Posterior vena cava (tissue), 2 donors: ENCODE results near the gene TLK1. TPM values are rescaled to one million over a fixed set of nuclear protein-coding genes. Genes with fewer than 3 reads are reported as not detected.
"Not testable (repeated sequence)": the region's sequence is repeated elsewhere in the genome, so short reads cannot be mapped to it uniquely, and the experiment has no call there.

Experiments used
- DNase-seq: peaks from one replicate; pipeline ENCODE4 v3.0.0-alpha.2; 2020; ENCODE audit warnings: low spot score
- intact Hi-C, 2 donors: fragments of 100-400 bp; cut with DNase I; formaldehyde crosslinking; loops; one replicate each; pipeline versions ENCODE4 v1.14.1 to v1.14.2; 2022 to 2023
- total RNA-seq, 2 donors: library from RNA; stranded (reverse); fragmentation: NEBNext Ultra II Directional; extraction: Animal tissue kit (Norgen Biotek cat#: 25700); gene quantifications; one replicate each; pipeline ENCODE4 v1.2.1, GENCODE V29; 2021
- donor health status: DM: yes; HTN: yes; CAD: no.
- donor health status: DM: yes; HTN: yes; CAD: no.

TLK1 gene
- total RNA-seq, 2 donors from 2014 or later = 48.6 to 55.3 TPM

GRCh38 chr2:171095014-171095582 is 65.6 kb downstream of the TLK1 start:
- intact Hi-C loops = no loop called here
- no peak for DNase-seq

DNA sequence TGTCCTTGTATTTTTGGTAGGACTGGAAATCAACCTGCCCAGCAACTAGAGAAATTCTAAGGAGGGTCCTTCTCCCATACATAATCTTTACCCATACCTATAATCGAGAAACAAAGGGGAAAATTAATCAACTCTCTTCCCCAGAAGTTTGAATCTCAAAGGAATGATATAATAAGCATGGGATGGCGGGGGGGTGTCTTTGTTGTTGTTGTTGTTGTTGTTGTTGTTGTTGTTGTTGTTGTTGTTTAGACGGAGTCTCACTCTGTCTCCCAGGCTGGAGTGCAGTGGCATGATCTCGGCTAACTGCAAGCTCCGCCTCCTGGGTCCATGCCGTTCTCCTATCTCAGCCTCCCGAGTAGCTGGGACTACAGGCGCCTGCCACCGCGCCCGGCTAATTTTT is 69.2 kb downstream of the TLK1 start:
- intact Hi-C loops, DNase-seq: not testable (repeated sequence)

DNA sequence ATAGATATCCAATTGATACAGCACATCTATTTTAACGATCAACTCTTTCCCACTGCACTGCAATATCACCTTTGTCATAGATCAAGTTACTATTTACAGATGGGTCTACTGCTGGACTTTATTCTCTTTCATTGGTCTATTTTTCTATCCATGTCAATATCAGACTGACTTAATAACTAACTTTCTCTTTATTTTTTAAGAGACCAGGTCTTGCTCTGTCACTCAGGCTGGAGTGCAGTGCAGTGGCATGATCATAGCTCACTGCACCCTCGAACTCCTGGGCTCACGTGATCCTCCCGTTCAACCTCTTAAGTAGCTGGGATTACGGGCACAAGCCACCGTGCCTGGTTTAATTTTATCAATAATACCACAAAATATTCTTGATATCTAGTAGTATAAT is 71.2 kb downstream of the TLK1 start:
- no peak for DNase-seq
- intact Hi-C loops = no loop called here

DNA sequence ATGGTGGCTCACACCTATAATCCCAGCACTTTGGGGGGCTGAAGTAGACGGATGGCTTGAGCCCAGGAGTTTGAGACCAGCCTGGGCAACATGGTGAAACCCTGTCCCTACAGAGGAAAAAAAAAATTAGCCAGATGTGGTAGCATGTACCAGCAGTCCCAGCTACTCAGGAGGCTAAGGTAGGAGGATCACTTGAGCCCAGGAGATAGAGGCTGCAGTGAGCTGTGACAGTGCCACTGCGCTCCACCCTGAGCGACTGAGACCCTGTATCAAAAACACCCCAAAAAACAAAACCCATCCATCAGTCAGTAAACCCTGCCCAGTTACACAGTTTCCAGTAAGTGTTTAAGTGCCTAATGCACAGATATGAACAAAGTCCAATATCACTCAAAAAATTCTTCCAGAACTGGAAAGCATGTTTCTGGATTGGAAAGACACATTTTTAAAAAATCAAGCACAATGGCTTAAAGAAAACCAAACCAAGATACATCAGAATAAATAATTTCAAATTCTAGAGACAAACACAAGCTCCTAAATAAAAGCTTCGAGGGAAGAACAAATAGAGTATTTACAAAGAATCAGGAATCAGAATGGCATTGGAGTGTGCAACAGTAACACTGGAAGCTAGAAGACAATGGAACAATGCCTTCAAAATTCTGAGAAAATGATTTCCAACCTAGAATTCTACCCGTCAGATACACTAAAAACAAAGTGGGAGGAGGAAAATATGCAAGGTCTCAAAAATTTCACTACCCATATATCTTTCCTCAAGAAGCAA is 72.4 kb downstream of the TLK1 start:
- intact Hi-C loops = no loop called here

GRCh38 chr2:171087547-171087946 is 73.1 kb downstream of the TLK1 start:
- intact Hi-C loops = no loop called here
- DNase-seq = no peak

More for the DNA sequence above, 72.4 kb downstream of the TLK1 start:
- no peak for DNase-seq

DNA sequence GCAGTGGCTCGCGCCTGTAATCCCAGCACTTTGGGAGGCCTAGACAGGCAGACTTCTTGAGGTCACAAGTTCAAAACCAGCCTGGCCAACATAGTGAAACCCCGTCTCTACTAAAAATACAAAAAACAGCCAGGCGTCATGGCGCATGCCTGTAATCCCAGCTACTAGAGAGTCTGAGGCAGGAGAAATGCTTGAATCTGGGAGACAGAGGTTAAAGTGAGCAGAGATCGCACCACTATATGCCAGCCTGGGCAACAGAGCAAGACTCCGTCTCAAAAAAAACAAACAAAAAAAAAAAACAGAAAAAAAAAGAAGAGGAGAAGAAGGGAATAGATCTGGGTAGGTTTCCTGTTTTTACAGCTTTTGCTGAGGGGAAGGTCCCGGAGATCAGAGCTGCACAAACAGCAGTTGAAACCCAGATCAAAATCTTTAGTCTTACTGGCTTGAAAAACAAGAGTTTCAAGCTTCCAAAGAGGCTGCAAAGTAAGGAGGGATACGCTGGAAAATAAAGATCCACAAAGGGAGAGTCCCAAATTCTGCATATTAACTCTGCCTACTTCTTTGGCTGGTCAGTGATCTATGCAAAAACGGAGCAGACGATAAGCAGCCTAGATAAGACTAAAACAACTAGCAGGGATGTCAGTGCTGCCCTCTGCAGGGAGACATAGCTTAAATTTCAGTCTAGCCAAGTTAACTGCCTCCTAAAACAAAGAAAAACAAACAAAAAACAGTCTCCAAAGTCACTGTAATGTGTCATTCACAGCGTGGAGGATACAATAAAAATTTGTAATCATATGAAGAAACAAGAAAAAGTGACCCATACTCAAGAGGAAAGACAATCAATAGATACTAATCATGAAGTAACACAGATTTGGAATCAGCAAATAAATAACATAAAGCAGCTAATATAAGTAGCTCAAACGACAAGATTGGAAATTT is 74.1 kb downstream of the TLK1 start:
- no peak for DNase-seq
- intact Hi-C loops = no loop called here

- intact Hi-C loops = no loop called here
- DNase-seq = no peak
Measured at GRCh38 chr2:171084128-171084527, 76.6 kb downstream of the TLK1 start.

DNA sequence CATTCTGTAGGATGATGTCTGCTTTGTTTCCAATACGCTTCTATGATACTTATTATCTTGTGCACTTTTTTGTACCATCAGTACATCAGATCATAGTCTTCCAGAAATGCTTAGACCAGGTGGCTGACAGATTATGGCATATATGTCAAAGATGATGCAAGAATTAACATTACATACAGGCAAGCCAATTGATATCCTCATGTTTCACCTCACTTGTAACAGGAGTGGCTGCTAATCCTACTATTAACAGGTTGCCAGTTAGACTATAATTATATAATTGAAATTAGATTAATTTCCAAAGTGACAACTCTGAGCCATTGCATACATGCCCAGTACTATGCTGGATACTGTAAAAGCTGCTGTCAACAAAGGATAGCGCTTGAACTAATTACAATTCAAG is 77.2 kb downstream of the TLK1 start:
- no peak for DNase-seq
- intact Hi-C loops = no loop called here

DNA sequence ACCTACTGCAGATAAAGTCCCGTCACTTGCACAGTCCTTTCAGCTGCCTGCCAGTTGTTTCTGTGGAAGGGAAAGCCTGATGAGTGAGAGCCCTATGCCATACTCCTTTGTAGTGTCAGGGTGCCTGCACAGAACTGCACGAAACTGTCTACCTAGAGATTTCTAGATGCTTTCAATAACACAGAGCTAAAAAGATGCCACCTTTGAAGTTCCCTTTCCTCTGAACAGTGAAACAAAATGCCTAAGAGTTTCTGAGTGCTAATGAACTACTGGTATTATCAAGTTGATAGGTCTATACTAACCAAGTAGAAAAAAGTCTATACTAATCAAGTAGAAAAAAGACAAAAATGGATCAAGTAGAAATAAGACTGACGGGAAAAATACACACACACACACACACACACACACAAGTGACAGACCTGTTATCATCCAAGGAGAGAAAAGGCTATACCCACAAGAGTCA is 79.0 kb downstream of the TLK1 start:
- no peak for DNase-seq
- intact Hi-C loops = no loop called here

DNA sequence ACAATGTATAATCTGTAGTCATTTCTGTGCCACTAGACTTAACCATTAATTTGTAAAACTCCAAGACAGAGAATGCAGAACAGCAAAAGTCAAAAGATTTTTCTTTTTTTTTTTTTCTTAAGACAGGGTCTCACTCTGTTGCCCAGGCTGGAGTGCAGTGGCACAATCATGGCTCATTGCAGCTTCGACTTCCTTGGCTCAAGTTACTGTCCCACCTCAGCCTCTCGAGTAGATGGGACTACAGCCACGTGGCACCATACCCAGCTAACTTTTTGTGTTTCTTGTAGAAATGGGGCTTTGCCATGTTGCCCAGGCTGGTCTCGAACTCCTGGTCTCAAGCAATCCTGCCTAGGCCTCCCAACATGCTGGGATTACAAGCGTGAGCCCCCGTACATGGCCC is 80.1 kb downstream of the TLK1 start:
- no peak for DNase-seq
- intact Hi-C loops = no loop called here

DNA sequence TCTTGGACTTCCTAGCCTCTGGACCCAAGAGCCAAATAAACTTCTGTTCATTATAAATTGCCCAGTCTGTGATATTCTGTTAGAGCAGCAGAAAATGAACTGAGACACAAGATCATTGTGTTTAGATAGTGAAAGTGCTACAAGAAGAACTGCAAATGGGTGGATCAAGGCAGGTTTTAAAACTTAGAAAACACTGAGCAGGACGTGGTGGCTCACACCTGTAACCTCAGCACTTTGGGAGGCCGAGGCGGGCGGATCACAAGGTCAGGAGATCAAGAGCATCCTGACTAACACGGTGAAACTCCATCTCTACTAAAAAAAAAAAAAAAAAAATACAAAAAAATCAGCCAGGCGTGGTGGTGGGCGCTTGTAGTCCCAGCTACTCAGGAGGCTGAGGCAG is 84.3 kb downstream of the TLK1 start:
- DNase-seq, intact Hi-C loops: not testable (repeated sequence)

GRCh38 chr2:171072164-171072563 is 88.5 kb downstream of the TLK1 start:
- intact Hi-C loops = no loop called here
- no peak for DNase-seq

DNA sequence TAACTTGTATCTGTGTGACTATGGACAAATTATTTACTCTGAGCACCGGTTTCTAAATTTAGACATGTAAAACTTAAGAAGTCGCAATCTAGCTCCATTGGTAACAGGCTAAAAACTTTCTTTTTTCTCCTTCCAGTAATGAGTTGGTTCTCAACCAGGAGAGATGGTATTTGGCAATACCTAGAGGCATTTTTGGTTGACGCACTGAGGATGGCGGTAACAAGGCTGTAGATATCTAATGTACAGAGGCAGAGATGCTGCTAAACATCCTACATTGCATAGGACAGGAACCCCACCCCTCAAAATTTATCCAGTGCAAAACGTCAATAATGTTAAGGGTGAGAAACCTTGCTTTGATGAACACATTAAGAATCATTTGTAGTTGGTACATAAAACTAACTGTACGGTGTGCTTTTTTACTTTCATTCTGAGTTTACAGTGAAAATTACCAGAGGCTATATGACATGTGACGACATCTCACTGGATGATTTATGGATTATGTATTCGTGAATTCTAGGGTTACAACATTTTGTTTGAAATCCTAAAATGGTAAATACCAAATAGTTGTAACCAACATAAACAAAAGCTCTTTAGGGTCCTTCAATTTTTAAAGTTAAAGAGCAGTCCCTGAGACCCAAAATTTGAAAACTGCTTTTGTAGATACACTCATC is 91.3 kb downstream of the TLK1 start:
- no peak for DNase-seq
- intact Hi-C loops = no loop called here

DNA sequence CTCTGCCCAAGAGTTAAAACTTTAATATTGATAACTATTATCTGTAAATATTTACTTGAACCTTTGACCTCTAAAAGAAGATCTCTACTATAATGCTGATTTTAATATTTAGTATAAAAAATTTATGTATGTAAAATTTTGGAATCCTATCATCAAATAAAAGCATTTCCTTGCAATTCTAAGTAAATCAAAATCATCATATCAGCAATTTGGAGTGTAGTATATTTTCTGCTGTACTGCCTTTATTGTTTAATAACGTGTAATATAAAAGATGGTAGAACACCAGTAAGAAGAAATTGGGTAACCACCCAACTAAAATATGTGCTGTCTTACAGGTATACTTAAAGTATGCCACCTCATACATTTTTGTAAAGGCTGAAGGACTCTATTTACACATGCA is 94.6 kb downstream of the TLK1 start:
- intact Hi-C loops = no loop called here

DNA sequence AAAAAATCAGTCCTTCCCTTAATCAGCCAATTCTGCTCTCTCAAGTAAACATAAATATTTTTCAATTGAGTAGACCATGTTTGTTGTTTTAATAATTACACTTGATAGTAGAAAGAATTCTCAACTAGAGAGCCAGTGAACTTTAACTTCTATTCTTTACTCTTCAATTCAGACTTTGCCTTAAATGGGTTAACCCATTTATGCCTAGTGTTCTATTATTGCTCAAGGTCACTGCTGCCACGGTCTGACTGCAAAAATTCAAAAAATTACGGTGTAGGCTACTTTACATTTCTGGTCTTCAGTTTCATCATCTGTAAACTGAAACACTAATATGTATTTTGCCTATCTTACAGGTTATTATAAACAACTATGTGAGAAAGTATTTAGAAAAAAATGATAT is 103.1 kb downstream of the TLK1 start:
- intact Hi-C loops = no loop called here
- DNase-seq = no peak

More for the DNA sequence above, 94.6 kb downstream of the TLK1 start:
- DNase-seq = no peak

DNA sequence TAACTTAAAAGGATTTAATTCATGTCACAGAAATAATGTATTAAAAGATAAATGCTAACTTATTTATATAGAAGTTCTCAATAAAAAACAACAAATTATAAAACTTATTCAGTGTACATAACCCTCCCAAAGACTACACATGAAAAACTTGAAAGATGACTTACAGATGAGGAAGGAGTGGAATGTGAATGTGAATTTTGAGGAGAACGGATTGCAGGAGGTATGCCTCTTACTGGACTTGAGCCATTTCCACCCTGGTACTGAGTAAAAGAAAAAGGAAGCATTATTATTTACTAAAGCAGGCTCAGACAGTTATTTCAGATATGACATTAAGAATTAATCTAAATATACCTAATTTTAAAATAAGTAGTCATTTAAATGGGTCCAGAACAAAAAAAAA is 104.4 kb downstream of the TLK1 start:
- DNase-seq = no peak
- intact Hi-C loops = no loop called here

- intact Hi-C loops = no loop called here
- DNase-seq = no peak
Measured at GRCh38 chr2:171049691-171050090, 111.0 kb downstream of the TLK1 start.

DNA sequence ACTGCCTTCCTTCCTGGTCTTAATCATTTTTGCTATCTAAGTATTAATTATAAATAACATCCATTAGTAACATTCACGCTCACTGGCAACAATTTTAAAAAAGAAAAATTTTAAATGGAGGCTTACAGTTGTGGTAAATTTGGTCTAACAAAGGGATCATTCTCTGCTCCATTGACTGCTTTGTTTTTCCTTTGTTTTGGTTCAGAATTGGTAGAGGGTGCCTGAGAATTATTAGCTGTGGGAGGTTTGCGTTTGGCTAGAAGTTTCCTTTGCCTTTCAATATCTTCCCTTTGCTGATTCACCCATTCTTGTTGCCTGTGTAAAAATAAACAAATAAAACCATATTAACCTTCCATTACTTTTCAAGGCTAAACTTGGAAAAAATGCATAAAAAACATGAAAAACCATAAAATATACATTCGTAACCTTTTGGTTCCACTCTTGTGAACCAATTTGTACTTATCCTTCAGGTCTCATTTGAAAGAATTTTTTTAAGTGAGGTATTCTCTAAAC is 114.6 kb downstream of the TLK1 start:
- no peak for DNase-seq
- intact Hi-C loops = no loop called here

GRCh38 chr2:171044416-171044815 is 116.3 kb downstream of the TLK1 start:
- no peak for DNase-seq
- intact Hi-C loops = no loop called here
